GM23338 (cell line): ENCODE measurements around the gene KRT12. TPM values are rescaled to one million over a fixed set of nuclear protein-coding genes. Genes with fewer than 3 reads are reported as not detected.

Source experiments
- ATAC-seq: fragments of 200-7000 bp; cut with Tn5 transposase; 3 replicates; pipeline ENCODE4 v1.9.1; 2020
- DNase-seq: peaks from one replicate; pipeline ENCODE4 v3.0.0-alpha.2; 2015; ENCODE audit warnings: low spot score
- H2AFZ ChIP-seq: fragments of 200-600 bp; sonication (generic); 2 replicates; pipeline ENCODE4 v1.8.0; 2016; ENCODE audit warnings: antibody characterized with exemption, mild to moderate bottlenecking, moderate library complexity
- H3F3A ChIP-seq: fragments of 200-600 bp; sonication (generic); replicated peaks from 2 replicates; pipeline ENCODE4 v1.8.0; 2017; ENCODE audit warnings: antibody characterized with exemption, mixed run types, low read depth
- H3K27ac ChIP-seq: fragments of 200-600 bp; sonication (generic); 2 replicates; pipeline ENCODE4 v1.6.1; 2016; ENCODE audit warnings: low read depth
- H3K27me3 ChIP-seq: fragments of 200-600 bp; sonication (generic); 2 replicates; pipeline ENCODE4 v1.8.0; 2016; ENCODE audit warnings: mild to moderate bottlenecking, mixed run types, moderate library complexity; ENCODE audit not compliant: insufficient read depth
- H3K36me3 ChIP-seq: fragments of 200-600 bp; sonication (generic); 2 replicates; pipeline ENCODE4 v1.8.0; 2016; ENCODE audit warnings: mild to moderate bottlenecking; ENCODE audit not compliant: insufficient read depth
- H3K4me1 ChIP-seq: fragments of 200-600 bp; sonication (generic); 2 replicates; pipeline ENCODE4 v1.8.0; 2016; ENCODE audit warnings: mild to moderate bottlenecking, moderate library complexity; ENCODE audit not compliant: insufficient read depth
- H3K4me2 ChIP-seq: fragments of 200-600 bp; sonication (generic); 2 replicates; pipeline ENCODE4 v1.7.1; 2017; ENCODE audit warnings: mixed run types
- H3K4me3 ChIP-seq: fragments of 200-600 bp; sonication (generic); 2 replicates; pipeline ENCODE4 v1.6.1; 2016; ENCODE audit warnings: mixed run types
- H3K79me2 ChIP-seq: fragments of 200-600 bp; sonication (generic); replicated peaks from 2 replicates; pipeline ENCODE4 v1.8.0; 2017; ENCODE audit warnings: mild to moderate bottlenecking; ENCODE audit not compliant: insufficient read depth
- H3K9me2 ChIP-seq: fragments of 200-600 bp; sonication (generic); 2 replicates; pipeline ENCODE4 v1.8.0; 2017; ENCODE audit not compliant: insufficient read depth
- H4K20me1 ChIP-seq: fragments of 200-600 bp; sonication (generic); replicated peaks from 2 replicates; pipeline ENCODE4 v1.8.0; 2017; ENCODE audit warnings: mild to moderate bottlenecking; ENCODE audit not compliant: insufficient read depth
- H3K27ac Mint-ChIP-seq: 2 replicates; pipeline ENCODE4 v1.8.0; 2020; ENCODE audit warnings: inconsistent platforms, mild to moderate bottlenecking, moderate library complexity, mixed read lengths
- H3K27me3 Mint-ChIP-seq: 3 replicates; pipeline ENCODE4 v1.8.0; 2022; ENCODE audit warnings: low read depth, mild to moderate bottlenecking, moderate library complexity, mixed read lengths, inconsistent platforms; ENCODE audit not compliant: insufficient read depth, poor library complexity
- H3K36me3 Mint-ChIP-seq: 3 replicates; pipeline ENCODE4 v1.8.0; 2021; ENCODE audit warnings: low read depth, mild to moderate bottlenecking, inconsistent platforms, moderate library complexity, mixed read lengths
- H3K4me1 Mint-ChIP-seq: 3 replicates; pipeline ENCODE4 v1.8.0; 2020; ENCODE audit warnings: mild to moderate bottlenecking, inconsistent platforms, mixed read lengths
- H3K4me3 Mint-ChIP-seq: 3 replicates; pipeline ENCODE4 v1.8.0; 2021; ENCODE audit warnings: moderate library complexity, mild to moderate bottlenecking, inconsistent platforms, mixed read lengths
- H3K9me3 Mint-ChIP-seq: 3 replicates; pipeline ENCODE4 v1.8.0; 2020; ENCODE audit warnings: moderate library complexity, mild to moderate bottlenecking, inconsistent platforms, mixed read lengths
- CREB1 ChIP-seq: fragments of 250-450 bp; sonication (Bioruptor Pico); IDR thresholded peaks from 2 replicates; pipeline ENCODE4 v1.5.0; 2020; ENCODE audit warnings: low read depth, mild to moderate bottlenecking, moderate library complexity
- ETS1 ChIP-seq: IDR thresholded peaks from 2 replicates; pipeline ENCODE4 v1.6.1; 2016; ENCODE audit warnings: antibody characterized with exemption
- EZH2 ChIP-seq: fragments of 200-600 bp; sonication (generic); IDR thresholded peaks from one replicate; pipeline ENCODE4 v1.8.0; 2017; ENCODE audit warnings: antibody characterized with exemption, mild to moderate bottlenecking, low read depth; ENCODE audit not compliant: unreplicated experiment
- EZH2phosphoT487 ChIP-seq: fragments of 200-600 bp; sonication (generic); IDR thresholded peaks from one replicate; pipeline ENCODE4 v1.8.1; 2018; ENCODE audit warnings: antibody characterized with exemption; ENCODE audit not compliant: unreplicated experiment
- JUNB ChIP-seq: IDR thresholded peaks from one replicate; pipeline ENCODE4 v1.6.1; 2016; ENCODE audit warnings: antibody characterized with exemption; ENCODE audit not compliant: unreplicated experiment
- POLR2AphosphoS5 ChIP-seq: IDR thresholded peaks from 2 replicates; pipeline ENCODE4 v1.6.1; 2016; ENCODE audit warnings: antibody characterized with exemption, low read depth
- REST ChIP-seq: IDR thresholded peaks from one replicate; pipeline ENCODE4 v1.6.1; 2018; ENCODE audit warnings: antibody characterized with exemption; ENCODE audit not compliant: unreplicated experiment
- STAT1 ChIP-seq: IDR thresholded peaks from one replicate; pipeline ENCODE4 v1.6.1; 2016; ENCODE audit warnings: antibody characterized with exemption; ENCODE audit not compliant: unreplicated experiment
- ZNF114 ChIP-seq: fragments of 250-450 bp; sonication (Bioruptor Pico); IDR thresholded peaks from 2 replicates; pipeline ENCODE4 v1.5.0; 2020; ENCODE audit warnings: mild to moderate bottlenecking, moderate library complexity
- ZNF331 ChIP-seq: fragments of 250-450 bp; sonication (Bioruptor Pico); IDR thresholded peaks from 2 replicates; pipeline ENCODE4 v1.5.0; 2020; ENCODE audit warnings: low read depth, mild to moderate bottlenecking, moderate library complexity
- polyA plus RNA-seq: library from polyadenylated mRNA; unstranded; fragments of >200 nt; fragmentation: Nextera tagmentation; extraction: Ambion mirVana; gene quantifications from 2 replicates; pipeline ENCODE4 v1.2.1, GENCODE V29; 2016
- total RNA-seq: library from RNA; depleted of rRNA; stranded (reverse); fragments of >200 nt; shearing (Covaris generic); gene quantifications from 2 replicates; pipeline ENCODE4 v1.2.3, GENCODE V29; 2014
- TF ChIP-seq, protein P1 (sequence below): fragments of 250-450 bp; sonication (Bioruptor Pico); IDR thresholded peaks from 2 replicates; pipeline ENCODE4 v1.5.0; 2020; ENCODE audit warnings: mild to moderate bottlenecking, moderate library complexity

The KRT12 gene
- total and polyA plus RNA-seq, 2 experiments from 2014 or later: not detected

GRCh38 chr17:40850293-40850972, 16.6 kb downstream of the KRT12 start:
- Histone ChIP-seq H3K4me2 (no peak overlapping the region), H4K20me1 (no peaks in the 10 kb centered on the region), H3F3A (no peaks in the 10 kb centered on the region; the same call in 1 of the 2 replicates), H3K79me2 (no peaks in the 10 kb centered on the region), H3K36me3 (no peaks in the 10 kb centered on the region), H3K4me3 (no peak overlapping the region), H3K4me1 (peaks cover 8% of the 10 kb centered on the region), H3K27ac (no peak overlapping the region), H3K9me2 (no peaks in the 10 kb centered on the region), H3K27me3 (peaks cover 1% of the 10 kb centered on the region; the same call in 1 of the 2 replicates), H2AFZ (no peak overlapping the region)
- H3K27me3 Mint-ChIP-seq: peaks cover 2% of the 10 kb centered on the region
- TF ChIP-seq POLR2AphosphoS5: no peak
- no peak for TF ChIP-seq ETS1
- no peak for TF ChIP-seq STAT1
- no peak for TF ChIP-seq REST
- no peak for TF ChIP-seq ZNF114
- TF ChIP-seq EZH2phosphoT487: no peak
- TF ChIP-seq, protein P1, sequence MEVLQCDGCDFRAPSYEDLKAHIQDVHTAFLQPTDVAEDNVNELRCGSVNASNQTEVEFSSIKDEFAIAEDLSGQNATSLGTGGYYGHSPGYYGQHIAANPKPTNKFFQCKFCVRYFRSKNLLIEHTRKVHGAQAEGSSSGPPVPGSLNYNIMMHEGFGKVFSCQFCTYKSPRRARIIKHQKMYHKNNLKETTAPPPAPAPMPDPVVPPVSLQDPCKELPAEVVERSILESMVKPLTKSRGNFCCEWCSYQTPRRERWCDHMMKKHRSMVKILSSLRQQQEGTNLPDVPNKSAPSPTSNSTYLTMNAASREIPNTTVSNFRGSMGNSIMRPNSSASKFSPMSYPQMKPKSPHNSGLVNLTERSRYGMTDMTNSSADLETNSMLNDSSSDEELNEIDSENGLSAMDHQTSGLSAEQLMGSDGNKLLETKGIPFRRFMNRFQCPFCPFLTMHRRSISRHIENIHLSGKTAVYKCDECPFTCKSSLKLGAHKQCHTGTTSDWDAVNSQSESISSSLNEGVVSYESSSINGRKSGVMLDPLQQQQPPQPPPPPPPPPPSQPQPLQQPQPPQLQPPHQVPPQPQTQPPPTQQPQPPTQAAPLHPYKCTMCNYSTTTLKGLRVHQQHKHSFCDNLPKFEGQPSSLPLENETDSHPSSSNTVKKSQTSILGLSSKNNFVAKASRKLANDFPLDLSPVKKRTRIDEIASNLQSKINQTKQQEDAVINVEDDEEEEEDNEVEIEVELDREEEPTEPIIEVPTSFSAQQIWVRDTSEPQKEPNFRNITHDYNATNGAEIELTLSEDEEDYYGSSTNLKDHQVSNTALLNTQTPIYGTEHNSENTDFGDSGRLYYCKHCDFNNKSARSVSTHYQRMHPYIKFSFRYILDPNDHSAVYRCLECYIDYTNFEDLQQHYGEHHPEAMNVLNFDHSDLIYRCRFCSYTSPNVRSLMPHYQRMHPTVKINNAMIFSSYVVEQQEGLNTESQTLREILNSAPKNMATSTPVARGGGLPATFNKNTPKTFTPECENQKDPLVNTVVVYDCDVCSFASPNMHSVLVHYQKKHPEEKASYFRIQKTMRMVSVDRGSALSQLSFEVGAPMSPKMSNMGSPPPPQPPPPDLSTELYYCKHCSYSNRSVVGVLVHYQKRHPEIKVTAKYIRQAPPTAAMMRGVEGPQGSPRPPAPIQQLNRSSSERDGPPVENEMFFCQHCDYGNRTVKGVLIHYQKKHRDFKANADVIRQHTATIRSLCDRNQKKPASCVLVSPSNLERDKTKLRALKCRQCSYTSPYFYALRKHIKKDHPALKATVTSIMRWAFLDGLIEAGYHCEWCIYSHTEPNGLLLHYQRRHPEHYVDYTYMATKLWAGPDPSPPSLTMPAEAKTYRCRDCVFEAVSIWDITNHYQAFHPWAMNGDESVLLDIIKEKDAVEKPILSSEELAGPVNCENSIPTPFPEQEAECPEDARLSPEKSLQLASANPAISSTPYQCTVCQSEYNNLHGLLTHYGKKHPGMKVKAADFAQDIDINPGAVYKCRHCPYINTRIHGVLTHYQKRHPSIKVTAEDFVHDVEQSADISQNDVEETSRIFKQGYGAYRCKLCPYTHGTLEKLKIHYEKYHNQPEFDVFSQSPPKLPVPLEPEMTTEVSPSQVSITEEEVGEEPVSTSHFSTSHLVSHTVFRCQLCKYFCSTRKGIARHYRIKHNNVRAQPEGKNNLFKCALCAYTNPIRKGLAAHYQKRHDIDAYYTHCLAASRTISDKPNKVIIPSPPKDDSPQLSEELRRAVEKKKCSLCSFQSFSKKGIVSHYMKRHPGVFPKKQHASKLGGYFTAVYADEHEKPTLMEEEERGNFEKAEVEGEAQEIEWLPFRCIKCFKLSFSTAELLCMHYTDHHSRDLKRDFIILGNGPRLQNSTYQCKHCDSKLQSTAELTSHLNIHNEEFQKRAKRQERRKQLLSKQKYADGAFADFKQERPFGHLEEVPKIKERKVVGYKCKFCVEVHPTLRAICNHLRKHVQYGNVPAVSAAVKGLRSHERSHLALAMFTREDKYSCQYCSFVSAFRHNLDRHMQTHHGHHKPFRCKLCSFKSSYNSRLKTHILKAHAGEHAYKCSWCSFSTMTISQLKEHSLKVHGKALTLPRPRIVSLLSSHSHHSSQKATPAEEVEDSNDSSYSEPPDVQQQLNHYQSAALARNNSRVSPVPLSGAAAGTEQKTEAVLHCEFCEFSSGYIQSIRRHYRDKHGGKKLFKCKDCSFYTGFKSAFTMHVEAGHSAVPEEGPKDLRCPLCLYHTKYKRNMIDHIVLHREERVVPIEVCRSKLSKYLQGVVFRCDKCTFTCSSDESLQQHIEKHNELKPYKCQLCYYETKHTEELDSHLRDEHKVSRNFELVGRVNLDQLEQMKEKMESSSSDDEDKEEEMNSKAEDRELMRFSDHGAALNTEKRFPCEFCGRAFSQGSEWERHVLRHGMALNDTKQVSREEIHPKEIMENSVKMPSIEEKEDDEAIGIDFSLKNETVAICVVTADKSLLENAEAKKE (CRISPR knock-in tag): no peak
- no peak for TF ChIP-seq EZH2
- TF ChIP-seq CREB1 (CRISPR knock-in tag): no peak
- TF ChIP-seq JUNB: no peak
- TF ChIP-seq ZNF331 (CRISPR knock-in tag): no peak
- DNase-seq (no peak), ATAC-seq (no peak)
- no peak overlapping the region for H3K27ac Mint-ChIP-seq
- H3K9me3 Mint-ChIP-seq: no peaks in the 10 kb centered on the region
- H3K36me3 Mint-ChIP-seq: no peaks in the 10 kb centered on the region
- H3K4me1 Mint-ChIP-seq: peaks cover 18% of the 10 kb centered on the region
- H3K4me3 Mint-ChIP-seq: no peak overlapping the region
